ENCODE data around the gene USP34.

Gene USP34

DNA sequence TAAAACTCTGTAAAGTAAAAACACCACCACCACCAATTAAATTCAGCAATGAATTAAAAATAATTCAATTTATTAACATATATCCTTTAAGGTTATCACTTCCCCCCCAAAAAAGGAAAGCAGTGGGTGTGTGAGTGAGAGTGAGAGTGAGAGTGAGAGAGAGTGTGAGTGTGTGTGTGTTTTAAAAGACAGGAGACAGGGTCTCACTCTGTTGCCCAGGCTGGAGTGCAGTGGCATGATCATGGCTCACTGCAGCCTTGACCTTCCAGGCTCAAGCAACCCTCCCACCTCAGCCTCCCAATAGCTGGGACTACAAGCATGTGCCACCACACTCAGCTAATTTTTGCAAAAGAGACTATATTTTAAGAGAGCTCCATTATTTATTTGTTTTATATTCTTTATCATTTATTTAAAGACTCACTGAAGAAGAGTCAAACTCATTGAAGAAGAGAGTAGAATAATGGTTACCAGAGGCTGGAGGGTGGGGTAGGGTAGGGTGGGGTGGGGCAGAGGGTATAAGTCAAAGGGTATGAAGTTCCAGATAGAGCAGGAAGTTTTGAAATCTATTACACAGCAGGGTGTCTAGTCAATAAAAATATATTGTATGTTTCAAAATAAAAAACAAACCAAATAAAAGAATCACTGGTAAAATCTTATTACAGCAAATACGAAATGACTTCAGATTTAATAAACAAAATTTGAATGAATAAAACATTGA is 187.3 kb downstream of the USP34 start:
- TF ChIP-seq, protein P1, sequence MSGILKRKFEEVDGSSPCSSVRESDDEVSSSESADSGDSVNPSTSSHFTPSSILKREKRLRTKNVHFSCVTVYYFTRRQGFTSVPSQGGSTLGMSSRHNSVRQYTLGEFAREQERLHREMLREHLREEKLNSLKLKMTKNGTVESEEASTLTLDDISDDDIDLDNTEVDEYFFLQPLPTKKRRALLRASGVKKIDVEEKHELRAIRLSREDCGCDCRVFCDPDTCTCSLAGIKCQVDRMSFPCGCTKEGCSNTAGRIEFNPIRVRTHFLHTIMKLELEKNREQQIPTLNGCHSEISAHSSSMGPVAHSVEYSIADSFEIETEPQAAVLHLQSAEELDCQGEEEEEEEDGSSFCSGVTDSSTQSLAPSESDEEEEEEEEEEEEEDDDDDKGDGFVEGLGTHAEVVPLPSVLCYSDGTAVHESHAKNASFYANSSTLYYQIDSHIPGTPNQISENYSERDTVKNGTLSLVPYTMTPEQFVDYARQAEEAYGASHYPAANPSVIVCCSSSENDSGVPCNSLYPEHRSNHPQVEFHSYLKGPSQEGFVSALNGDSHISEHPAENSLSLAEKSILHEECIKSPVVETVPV (CRISPR knock-in tag; IDR thresholded peaks at IDR 0.05), result no peak
- no peak for TF ChIP-seq ISL1 (CRISPR knock-in tag; IDR thresholded peaks at IDR 0.05)
- no peak for TF ChIP-seq BACH2 (CRISPR knock-in tag; IDR thresholded peaks at IDR 0.05; ENCODE audit: borderline replicate concordance)
- TF ChIP-seq TCF4 (CRISPR knock-in tag; IDR thresholded peaks at IDR 0.05; ENCODE audit: borderline replicate concordance), result no peak
- no peak for TF ChIP-seq PPARA (CRISPR knock-in tag; IDR thresholded peaks at IDR 0.05; ENCODE audit: borderline replicate concordance)
- no peak for TF ChIP-seq ZC3H10 (CRISPR knock-in tag; IDR thresholded peaks at IDR 0.05)
- no peak for TF ChIP-seq ZFP30 (CRISPR knock-in tag; IDR thresholded peaks at IDR 0.05)
- no peak for TF ChIP-seq ZNF8 (CRISPR knock-in tag; IDR thresholded peaks at IDR 0.05)
- no peak for TF ChIP-seq GLIS3 (CRISPR knock-in tag; IDR thresholded peaks at IDR 0.05)
- no peak for TF ChIP-seq POU6F1 (CRISPR knock-in tag; IDR thresholded peaks at IDR 0.05; ENCODE audit: borderline replicate concordance, low read depth)
- no peak for TF ChIP-seq ESRRG (CRISPR knock-in tag; IDR thresholded peaks at IDR 0.05)
- no peak for TF ChIP-seq ZNF70 (CRISPR knock-in tag; IDR thresholded peaks at IDR 0.05)
- no peak for ATAC-seq

- TF ChIP-seq CSDC2 (CRISPR knock-in tag; IDR thresholded peaks at IDR 0.05) (no peak), SNAI2 (CRISPR knock-in tag; IDR thresholded peaks at IDR 0.05) (no peak), OSR1 (CRISPR knock-in tag; IDR thresholded peaks at IDR 0.05) (no peak), ISL1 (CRISPR knock-in tag; IDR thresholded peaks at IDR 0.05) (no peak), RARB (CRISPR knock-in tag; IDR thresholded peaks at IDR 0.05) (no peak), BACH2 (CRISPR knock-in tag; IDR thresholded peaks at IDR 0.05; ENCODE audit: borderline replicate concordance) (no peak), ZNF70 (CRISPR knock-in tag; IDR thresholded peaks at IDR 0.05) (no peak), ZNF8 (CRISPR knock-in tag; IDR thresholded peaks at IDR 0.05) (no peak), ZC3H10 (CRISPR knock-in tag; IDR thresholded peaks at IDR 0.05) (no peak), ESRRG (CRISPR knock-in tag; IDR thresholded peaks at IDR 0.05) (no peak), TOX (CRISPR knock-in tag; IDR thresholded peaks at IDR 0.05; ENCODE audit: borderline replicate concordance) (no peak), ZFP30 (CRISPR knock-in tag; IDR thresholded peaks at IDR 0.05) (no peak), PPARA (CRISPR knock-in tag; IDR thresholded peaks at IDR 0.05; ENCODE audit: borderline replicate concordance) (no peak), CREB5 (CRISPR knock-in tag; IDR thresholded peaks at IDR 0.05; ENCODE audit: low read depth) (no peak)
- TF ChIP-seq, protein P1 (CRISPR knock-in tag; IDR thresholded peaks at IDR 0.05), result no peak
- TF ChIP-seq, protein P2, sequence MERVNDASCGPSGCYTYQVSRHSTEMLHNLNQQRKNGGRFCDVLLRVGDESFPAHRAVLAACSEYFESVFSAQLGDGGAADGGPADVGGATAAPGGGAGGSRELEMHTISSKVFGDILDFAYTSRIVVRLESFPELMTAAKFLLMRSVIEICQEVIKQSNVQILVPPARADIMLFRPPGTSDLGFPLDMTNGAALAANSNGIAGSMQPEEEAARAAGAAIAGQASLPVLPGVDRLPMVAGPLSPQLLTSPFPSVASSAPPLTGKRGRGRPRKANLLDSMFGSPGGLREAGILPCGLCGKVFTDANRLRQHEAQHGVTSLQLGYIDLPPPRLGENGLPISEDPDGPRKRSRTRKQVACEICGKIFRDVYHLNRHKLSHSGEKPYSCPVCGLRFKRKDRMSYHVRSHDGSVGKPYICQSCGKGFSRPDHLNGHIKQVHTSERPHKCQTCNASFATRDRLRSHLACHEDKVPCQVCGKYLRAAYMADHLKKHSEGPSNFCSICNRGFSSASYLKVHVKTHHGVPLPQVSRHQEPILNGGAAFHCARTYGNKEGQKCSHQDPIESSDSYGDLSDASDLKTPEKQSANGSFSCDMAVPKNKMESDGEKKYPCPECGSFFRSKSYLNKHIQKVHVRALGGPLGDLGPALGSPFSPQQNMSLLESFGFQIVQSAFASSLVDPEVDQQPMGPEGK (CRISPR knock-in tag; IDR thresholded peaks at IDR 0.05; ENCODE audit: borderline replicate concordance), result no peak
- ATAC-seq, result no peak
These were observed 188.7 kb downstream of the USP34 start for GRCh38 chr2:61282104-61282590.

DNA sequence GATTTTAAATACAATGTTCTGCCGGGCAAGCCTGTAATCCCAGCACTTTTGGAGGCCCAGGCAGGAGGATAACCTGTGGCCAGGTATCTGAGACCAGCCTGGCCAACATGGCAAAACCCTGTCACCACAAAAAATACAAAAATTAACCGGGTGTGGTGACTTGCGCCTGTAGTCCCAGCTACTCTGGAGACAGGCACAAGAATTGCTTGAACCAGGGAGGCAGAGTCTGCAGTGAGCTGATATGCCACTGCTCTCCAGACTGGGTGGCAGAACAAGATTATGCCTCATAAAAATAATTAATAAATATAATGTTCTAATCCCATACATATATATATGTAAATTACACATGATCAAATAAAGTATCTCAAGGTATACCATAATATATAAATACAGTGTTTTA is 189.6 kb downstream of the USP34 start:
- no peak for TF ChIP-seq SNAI2 (CRISPR knock-in tag; IDR thresholded peaks at IDR 0.05)
- no peak for TF ChIP-seq ISL1 (CRISPR knock-in tag; IDR thresholded peaks at IDR 0.05)

DNA sequence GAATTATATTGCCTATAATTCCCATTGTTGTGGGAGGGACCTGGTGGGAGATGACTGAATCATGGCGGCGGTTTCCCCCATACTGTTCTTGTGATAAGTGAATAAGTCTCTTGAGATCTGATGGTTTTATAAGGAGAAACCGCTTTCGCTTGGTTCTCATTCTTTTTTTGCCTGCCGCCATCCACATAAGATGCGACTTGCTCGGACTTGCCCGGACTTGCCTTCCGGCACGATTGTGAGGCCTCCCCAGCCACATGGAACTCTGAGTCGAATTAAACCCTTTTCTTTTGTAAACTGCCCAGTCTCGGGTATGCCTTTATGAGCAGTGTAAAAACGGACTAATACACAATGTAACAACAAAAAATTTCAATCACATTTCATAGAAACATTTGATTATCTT is 193.1 kb downstream of the USP34 start:
- TF ChIP-seq, protein P1 (CRISPR knock-in tag; IDR thresholded peaks at IDR 0.05), result no peak
- TF ChIP-seq ZNF70 (CRISPR knock-in tag; IDR thresholded peaks at IDR 0.05) (no peak), GLIS3 (CRISPR knock-in tag; IDR thresholded peaks at IDR 0.05) (no peak), POU6F1 (CRISPR knock-in tag; IDR thresholded peaks at IDR 0.05; ENCODE audit: borderline replicate concordance, low read depth) (no peak), RARB (CRISPR knock-in tag; IDR thresholded peaks at IDR 0.05) (no peak), ZNF8 (CRISPR knock-in tag; IDR thresholded peaks at IDR 0.05) (no peak), TCF4 (CRISPR knock-in tag; IDR thresholded peaks at IDR 0.05; ENCODE audit: borderline replicate concordance) (no peak), PPARA (CRISPR knock-in tag; IDR thresholded peaks at IDR 0.05; ENCODE audit: borderline replicate concordance) (no peak)
- TF ChIP-seq, protein P2 (CRISPR knock-in tag; IDR thresholded peaks at IDR 0.05; ENCODE audit: borderline replicate concordance), result no peak
- no peak for ATAC-seq

More for the DNA sequence above, 189.6 kb downstream of the USP34 start:
- ATAC-seq, result no peak
